KMS-11 (cell line): ENCODE data around the gene TDRD3.

Source experiments
- H2AFZ ChIP-seq: fragments of 200-600 bp; sonication (generic); 2 replicates; pipeline ENCODE4 v1.6.1; 2016; ENCODE audit warnings: antibody characterized with exemption, mixed run types, low read depth
- H3K27ac ChIP-seq: fragments of 200-600 bp; sonication (generic); 2 replicates; pipeline ENCODE4 v1.6.1; 2016; ENCODE audit warnings: mild to moderate bottlenecking, mixed run types
- H3K27me3 ChIP-seq: fragments of 200-600 bp; sonication (generic); 2 replicates; pipeline ENCODE4 v1.6.1; 2017; ENCODE audit warnings: mild to moderate bottlenecking, low read depth, mixed run types, moderate library complexity; ENCODE audit not compliant: insufficient read depth
- H3K36me3 ChIP-seq: fragments of 200-600 bp; sonication (generic); 2 replicates; pipeline ENCODE4 v1.6.1; 2017; ENCODE audit warnings: mild to moderate bottlenecking, mixed run types; ENCODE audit not compliant: insufficient read depth
- H3K4me1 ChIP-seq: fragments of 200-600 bp; sonication (generic); 2 replicates; pipeline ENCODE4 v1.6.1; 2016; ENCODE audit warnings: mild to moderate bottlenecking, low read depth, mixed run types; ENCODE audit not compliant: poor library complexity, severe bottlenecking
- H3K4me2 ChIP-seq: fragments of 200-600 bp; sonication (generic); 2 replicates; pipeline ENCODE4 v1.7.0; 2016; ENCODE audit warnings: mild to moderate bottlenecking, mixed run types
- H3K4me3 ChIP-seq: fragments of 200-600 bp; sonication (generic); IDR thresholded peaks from 2 replicates; pipeline ENCODE4 v1.6.1; 2017; ENCODE audit warnings: low read depth, low read length, mixed read lengths; ENCODE audit not compliant: insufficient read depth
- H3K79me2 ChIP-seq: fragments of 200-600 bp; sonication (generic); 2 replicates; pipeline ENCODE4 v1.6.1; 2016; ENCODE audit warnings: low read depth, mixed run types; ENCODE audit not compliant: insufficient read depth
- H3K9ac ChIP-seq: fragments of 200-600 bp; sonication (generic); 2 replicates; pipeline ENCODE4 v1.6.1; 2016; ENCODE audit warnings: mild to moderate bottlenecking, mixed run types
- H4K20me1 ChIP-seq: fragments of 200-600 bp; sonication (generic); 2 replicates; pipeline ENCODE4 v1.6.1; 2016; ENCODE audit warnings: mild to moderate bottlenecking, mixed run types; ENCODE audit not compliant: insufficient read depth
- TF ChIP-seq, protein P1 (sequence below): fragments of 200-600 bp; sonication (generic); conservative IDR thresholded peaks from 2 replicates; pipeline ENCODE4 v1.6.1; 2017; ENCODE audit warnings: low read depth, mild to moderate bottlenecking, antibody characterized with exemption, low read length, moderate library complexity, mixed read lengths

Gene TDRD3

DNA sequence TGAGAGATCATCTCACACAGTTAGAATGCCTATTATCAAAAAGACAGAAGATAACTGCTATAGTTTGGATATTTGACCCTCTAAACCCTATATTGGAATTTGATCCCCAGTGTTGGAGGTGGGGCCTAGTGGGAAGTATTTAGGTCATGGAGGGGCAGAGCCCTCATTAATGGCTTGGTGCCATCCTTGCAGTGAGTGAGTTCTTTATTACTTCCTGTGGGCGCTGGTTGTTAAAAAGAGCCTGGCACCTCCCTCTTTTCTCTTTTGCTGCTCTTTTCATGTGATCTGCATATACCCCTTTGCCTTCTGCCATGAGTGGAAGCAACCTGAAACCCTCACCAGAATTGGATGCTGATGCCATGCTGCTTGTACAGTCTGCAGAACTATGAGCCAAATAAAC is 66.8 kb downstream of the TDRD3 start:
- TF ChIP-seq, protein P1, sequence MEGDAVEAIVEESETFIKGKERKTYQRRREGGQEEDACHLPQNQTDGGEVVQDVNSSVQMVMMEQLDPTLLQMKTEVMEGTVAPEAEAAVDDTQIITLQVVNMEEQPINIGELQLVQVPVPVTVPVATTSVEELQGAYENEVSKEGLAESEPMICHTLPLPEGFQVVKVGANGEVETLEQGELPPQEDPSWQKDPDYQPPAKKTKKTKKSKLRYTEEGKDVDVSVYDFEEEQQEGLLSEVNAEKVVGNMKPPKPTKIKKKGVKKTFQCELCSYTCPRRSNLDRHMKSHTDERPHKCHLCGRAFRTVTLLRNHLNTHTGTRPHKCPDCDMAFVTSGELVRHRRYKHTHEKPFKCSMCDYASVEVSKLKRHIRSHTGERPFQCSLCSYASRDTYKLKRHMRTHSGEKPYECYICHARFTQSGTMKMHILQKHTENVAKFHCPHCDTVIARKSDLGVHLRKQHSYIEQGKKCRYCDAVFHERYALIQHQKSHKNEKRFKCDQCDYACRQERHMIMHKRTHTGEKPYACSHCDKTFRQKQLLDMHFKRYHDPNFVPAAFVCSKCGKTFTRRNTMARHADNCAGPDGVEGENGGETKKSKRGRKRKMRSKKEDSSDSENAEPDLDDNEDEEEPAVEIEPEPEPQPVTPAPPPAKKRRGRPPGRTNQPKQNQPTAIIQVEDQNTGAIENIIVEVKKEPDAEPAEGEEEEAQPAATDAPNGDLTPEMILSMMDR = no peak
- no peak overlapping the region for H3K27ac ChIP-seq
- no peak overlapping the region for H3K9ac ChIP-seq
- no peak overlapping the region for H2AFZ ChIP-seq
- H3K27me3 ChIP-seq = no peaks in the 10 kb centered on the region
- no peaks in the 10 kb centered on the region for H3K4me1 ChIP-seq
- no peak overlapping the region for H3K4me2 ChIP-seq
- H3K36me3 ChIP-seq = no peaks in the 10 kb centered on the region
- H3K79me2 ChIP-seq = no peaks in the 10 kb centered on the region
- no peaks in the 10 kb centered on the region for H4K20me1 ChIP-seq
- H3K4me3 ChIP-seq = no peak overlapping the region

DNA sequence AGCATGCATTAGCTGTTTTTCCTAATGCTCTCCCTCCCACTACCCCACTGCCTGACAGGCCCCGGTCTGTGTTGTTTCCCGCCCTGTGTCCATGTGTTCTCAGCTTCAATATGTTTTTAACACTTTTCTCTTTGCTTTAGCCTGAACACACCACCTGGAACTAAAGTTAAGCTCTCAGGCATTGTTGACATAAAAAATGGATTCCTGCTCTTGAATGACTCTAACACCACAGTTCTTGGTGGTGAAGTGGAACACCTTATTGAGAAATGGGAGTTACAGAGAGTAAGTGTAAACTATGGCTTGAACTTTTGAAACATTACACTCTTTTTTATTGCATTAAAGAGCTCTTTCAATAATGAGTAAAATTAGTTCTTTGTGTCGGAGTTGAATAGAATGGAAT is 70.1 kb downstream of the TDRD3 start:
- Histone ChIP-seq H3K27me3 (no peaks in the 10 kb centered on the region), H3K9ac (no peak overlapping the region), H4K20me1 (no peaks in the 10 kb centered on the region), H2AFZ (no peak overlapping the region), H3K36me3 (no peaks in the 10 kb centered on the region), H3K4me1 (no peaks in the 10 kb centered on the region), H3K4me3 (no peak overlapping the region), H3K27ac (no peak overlapping the region), H3K4me2 (no peak overlapping the region), H3K79me2 (no peaks in the 10 kb centered on the region)
- TF ChIP-seq, protein P1 = no peak

DNA sequence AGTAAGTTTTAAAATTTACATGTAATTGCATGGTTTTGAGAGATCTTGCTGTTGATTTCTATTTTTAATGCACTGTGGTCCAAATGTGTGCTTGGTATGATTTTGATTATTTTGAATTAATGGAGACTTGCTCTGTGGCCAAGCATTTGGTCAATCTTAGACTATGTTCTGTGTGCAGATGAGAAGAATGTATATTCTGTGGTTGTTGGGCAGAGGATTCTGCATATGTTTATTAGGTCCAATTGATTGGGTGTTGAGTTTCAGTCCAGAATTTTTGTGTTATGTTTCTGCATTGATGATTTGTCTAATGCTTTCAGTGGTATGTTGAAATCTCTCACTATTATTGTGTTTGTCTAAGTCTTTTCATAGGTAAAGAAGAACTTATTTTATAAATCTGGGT is 82.3 kb downstream of the TDRD3 start:
- no peaks in the 10 kb centered on the region for H3K27me3 ChIP-seq
- no peak overlapping the region for H3K27ac ChIP-seq
- no peak overlapping the region for H3K4me3 ChIP-seq
- no peaks in the 10 kb centered on the region for H3K4me1 ChIP-seq
- H4K20me1 ChIP-seq = no peaks in the 10 kb centered on the region
- H3K4me2 ChIP-seq = no peak overlapping the region
- no peak overlapping the region for H2AFZ ChIP-seq
- H3K9ac ChIP-seq = no peak overlapping the region
- TF ChIP-seq, protein P1 = no peak
- no peaks in the 10 kb centered on the region for H3K79me2 ChIP-seq
- no peaks in the 10 kb centered on the region for H3K36me3 ChIP-seq

DNA sequence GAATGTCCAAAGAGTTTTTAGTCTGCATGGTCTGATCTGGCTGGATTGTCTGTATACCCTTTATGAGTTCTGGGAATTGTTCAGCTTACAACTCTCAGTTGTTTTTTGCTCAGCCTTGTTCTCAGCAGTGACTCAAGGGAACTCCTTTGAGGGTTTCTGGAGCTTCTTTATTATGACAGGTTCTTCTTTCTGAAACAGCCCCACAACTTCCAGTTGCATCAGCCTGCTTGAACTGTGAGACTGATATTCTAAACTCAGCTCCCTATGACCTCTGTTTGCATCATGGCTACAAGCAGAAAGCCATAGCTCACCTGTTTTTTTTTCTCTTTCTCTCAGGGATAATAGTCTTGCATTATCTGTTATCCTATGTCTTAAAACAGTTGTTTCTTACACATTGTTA is 85.0 kb downstream of the TDRD3 start:
- no peak overlapping the region for H3K4me3 ChIP-seq
- no peaks in the 10 kb centered on the region for H3K4me1 ChIP-seq
- H4K20me1 ChIP-seq = no peaks in the 10 kb centered on the region
- H3K79me2 ChIP-seq = no peaks in the 10 kb centered on the region
- no peak overlapping the region for H2AFZ ChIP-seq
- H3K27me3 ChIP-seq = no peaks in the 10 kb centered on the region
- no peak overlapping the region for H3K27ac ChIP-seq
- no peaks in the 10 kb centered on the region for H3K36me3 ChIP-seq
- H3K4me2 ChIP-seq = no peak overlapping the region
- H3K9ac ChIP-seq = no peak overlapping the region
- TF ChIP-seq, protein P1 = no peak

DNA sequence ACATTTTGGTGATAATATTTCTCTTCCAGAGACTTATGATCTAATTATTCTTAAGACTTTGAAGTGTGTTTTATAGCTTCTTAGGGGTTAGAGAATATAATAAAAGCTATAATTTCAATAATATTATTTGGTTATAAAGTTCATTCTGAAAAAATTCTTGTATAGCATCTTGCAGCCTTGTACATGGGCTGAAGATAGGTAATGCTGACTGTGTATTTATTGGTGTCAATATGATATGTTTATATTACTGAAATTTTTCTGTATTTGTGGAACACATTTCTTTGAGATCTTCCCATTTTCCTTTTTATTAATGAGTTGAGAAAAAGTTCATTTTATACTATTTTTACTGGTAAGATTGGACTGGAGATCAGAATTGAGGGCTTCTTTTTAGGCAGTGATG is 87.8 kb downstream of the TDRD3 start:
- Histone ChIP-seq H3K4me2 (no peak overlapping the region), H3K9ac (no peak overlapping the region), H2AFZ (no peak overlapping the region), H3K27ac (no peak overlapping the region), H3K27me3 (no peaks in the 10 kb centered on the region), H3K79me2 (no peaks in the 10 kb centered on the region), H3K4me3 (no peak overlapping the region), H3K36me3 (no peaks in the 10 kb centered on the region), H4K20me1 (no peaks in the 10 kb centered on the region), H3K4me1 (no peaks in the 10 kb centered on the region)
- TF ChIP-seq, protein P1 = no peak
